ENCODE data around the gene RBCK1.

RBCK1 gene

GRCh38 chr20:416950-417800, 9.1 kb downstream of the RBCK1 start:
- in situ Hi-C loops (cut with MboI; ENCODE audit: low sequenced_read_pairs) = no loop called here

GRCh38 chr20:417801-418342, 9.8 kb downstream of the RBCK1 start:
- in situ Hi-C loops (cut with MboI; ENCODE audit: low sequenced_read_pairs) = no loop called here

DNA sequence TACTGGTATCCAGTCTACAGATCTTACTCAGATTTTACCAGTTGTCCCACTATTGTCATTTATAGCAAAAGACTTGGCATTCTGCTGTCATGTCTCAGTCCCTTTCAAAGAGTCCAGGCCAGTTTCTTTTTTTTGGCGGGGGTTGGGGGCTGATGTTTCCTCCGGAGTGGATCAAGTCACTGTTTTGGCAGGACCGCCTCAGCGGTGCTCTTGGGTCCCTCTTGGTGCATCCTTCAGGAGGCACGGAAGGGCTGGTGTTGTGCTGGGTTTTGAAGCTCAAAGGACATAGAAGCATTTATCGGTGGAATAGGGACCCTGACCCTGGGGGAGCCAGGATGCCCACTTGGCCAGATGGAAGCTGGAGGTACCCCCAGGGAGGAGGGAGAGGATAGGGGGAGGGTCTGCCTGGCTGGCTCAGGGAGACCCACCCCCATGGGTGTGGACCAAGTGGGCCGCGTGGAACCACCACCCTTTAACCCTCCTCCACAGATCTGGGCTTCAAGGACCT, 10.8 kb downstream of the RBCK1 start:
- in situ Hi-C loops (cut with MboI; ENCODE audit: low sequenced_read_pairs) = no loop called here

DNA sequence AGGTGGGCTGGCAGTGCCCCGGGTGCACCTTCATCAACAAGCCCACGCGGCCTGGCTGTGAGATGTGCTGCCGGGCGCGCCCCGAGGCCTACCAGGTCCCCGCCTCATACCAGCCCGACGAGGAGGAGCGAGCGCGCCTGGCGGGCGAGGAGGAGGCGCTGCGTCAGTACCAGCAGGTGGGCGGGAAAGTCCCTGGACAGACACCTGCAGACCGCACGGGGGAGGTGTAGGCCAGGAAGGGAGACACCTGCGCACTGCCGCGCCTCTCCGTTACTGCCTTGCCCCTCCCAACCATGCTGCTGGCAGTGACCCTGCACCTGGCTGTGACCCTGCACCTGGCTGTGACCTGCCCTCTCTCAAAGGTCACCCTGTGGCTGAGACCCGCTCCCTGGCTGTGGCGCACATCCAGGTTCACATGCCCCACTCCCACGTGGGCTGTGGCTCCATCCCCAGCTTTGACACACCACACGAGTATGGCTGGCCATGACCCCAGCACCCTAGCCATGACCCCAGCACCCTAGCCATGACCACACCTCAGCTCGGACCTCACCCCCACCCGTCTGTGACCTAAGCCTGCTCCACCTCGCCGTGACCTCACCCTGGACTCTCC, 11.6 kb downstream of the RBCK1 start:
- in situ Hi-C loops (cut with MboI; ENCODE audit: low sequenced_read_pairs) = no loop called here

GRCh38 chr20:420166-420620, 12.1 kb downstream of the RBCK1 start:
- in situ Hi-C loops (cut with MboI; ENCODE audit: low sequenced_read_pairs) = no loop called here

GRCh38 chr20:420721-421574, 12.8 kb downstream of the RBCK1 start:
- in situ Hi-C loops (cut with MboI; ENCODE audit: low sequenced_read_pairs) = no loop called here

DNA sequence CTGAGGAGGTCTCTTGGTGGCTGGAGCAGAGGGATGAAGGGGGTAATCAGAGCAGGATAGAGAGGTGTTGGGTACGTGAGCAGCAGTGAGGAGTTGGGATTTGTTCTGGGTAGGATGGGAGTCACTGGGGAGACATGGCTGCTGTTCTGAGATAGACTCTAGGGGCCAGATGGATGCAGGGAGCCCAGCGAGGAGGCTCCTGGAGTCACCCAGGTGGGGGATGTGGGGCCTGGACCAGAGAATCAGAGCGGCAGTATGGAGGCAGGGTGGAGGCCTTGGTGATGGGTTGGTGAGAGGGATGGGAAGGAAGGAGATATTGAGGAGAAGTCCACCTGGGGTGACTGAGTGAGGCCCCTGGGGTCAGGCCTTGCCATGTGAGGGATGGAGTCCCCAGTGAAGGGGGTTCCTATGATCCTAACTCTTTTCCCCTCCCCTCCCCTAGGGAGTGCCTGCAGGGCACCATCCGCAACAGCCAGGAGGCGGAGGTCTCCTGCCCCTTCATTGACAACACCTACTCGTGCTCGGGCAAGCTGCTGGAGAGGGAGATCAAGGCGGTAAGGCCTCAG, 13.7 kb downstream of the RBCK1 start:
- in situ Hi-C loops (cut with MboI; ENCODE audit: low sequenced_read_pairs) = no loop called here

DNA sequence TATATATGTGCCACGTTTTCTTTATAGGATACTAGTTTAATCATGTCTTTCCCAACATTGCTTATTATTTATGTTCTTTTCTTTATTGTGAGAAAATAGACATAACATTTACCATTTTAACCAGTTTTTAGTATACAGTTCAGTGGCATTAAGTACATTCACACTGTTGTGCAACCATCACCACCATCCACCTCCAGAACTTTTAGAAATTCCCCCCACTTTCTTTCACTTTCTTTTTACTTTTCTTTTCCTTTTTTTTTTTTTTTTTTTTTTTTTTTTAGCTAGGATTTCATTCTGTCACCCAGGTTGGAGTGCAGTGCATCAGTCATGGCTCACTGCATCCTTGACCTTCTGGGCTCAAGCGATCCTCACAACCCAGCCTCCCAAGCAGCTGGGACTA, 18.5 kb downstream of the RBCK1 start:
- in situ Hi-C loops (cut with MboI; ENCODE audit: low sequenced_read_pairs) = no loop called here

DNA sequence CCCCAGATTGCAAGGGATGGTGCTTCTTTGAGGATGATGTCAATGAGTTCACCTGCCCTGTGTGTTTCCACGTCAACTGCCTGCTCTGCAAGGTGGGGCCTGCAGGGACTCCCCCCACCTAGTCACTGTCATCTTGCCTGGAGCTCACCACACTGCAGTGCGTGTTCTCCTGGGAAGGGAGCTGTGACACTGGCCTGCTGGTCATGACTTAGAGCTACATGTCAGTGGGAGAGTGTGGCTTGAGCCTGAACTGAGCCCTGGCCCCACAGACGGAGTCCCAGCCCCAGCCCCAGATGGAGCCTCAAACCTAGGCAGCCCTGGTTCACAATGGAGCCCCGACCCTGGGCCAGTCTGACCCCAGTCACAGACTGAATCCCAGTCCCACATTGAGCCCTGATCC, 19.3 kb downstream of the RBCK1 start:
- in situ Hi-C loops (cut with MboI; ENCODE audit: low sequenced_read_pairs) = no loop called here

GRCh38 chr20:427849-428657, 20.0 kb downstream of the RBCK1 start:
- in situ Hi-C loops (cut with MboI; ENCODE audit: low sequenced_read_pairs) = no loop called here

DNA sequence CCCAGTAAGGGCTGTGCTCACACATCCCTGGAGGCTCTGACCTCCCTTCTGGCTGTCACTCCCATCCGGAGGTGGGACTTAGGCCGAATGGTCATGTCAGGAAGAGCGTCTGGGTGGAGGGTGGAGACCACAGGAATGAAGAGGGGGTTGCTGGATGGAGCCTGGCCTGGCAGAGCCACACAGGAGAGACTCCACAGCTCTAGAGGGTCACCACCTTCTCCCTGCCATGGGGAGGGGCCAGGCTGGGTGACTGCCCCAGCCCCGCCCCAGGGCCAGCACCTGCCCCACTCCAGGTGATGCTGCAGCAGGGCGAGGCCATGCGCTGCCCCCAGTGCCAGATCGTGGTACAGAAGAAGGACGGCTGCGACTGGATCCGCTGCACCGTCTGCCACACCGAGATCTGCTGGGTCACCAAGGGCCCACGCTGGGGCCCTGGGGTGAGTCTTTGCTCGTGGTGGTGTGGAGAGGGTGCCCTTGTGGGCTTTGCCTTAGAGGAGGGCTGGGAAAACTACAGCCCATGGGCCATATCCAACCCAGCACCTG, 20.6 kb downstream of the RBCK1 start:
- in situ Hi-C loops (cut with MboI; ENCODE audit: low sequenced_read_pairs) = no loop called here

DNA sequence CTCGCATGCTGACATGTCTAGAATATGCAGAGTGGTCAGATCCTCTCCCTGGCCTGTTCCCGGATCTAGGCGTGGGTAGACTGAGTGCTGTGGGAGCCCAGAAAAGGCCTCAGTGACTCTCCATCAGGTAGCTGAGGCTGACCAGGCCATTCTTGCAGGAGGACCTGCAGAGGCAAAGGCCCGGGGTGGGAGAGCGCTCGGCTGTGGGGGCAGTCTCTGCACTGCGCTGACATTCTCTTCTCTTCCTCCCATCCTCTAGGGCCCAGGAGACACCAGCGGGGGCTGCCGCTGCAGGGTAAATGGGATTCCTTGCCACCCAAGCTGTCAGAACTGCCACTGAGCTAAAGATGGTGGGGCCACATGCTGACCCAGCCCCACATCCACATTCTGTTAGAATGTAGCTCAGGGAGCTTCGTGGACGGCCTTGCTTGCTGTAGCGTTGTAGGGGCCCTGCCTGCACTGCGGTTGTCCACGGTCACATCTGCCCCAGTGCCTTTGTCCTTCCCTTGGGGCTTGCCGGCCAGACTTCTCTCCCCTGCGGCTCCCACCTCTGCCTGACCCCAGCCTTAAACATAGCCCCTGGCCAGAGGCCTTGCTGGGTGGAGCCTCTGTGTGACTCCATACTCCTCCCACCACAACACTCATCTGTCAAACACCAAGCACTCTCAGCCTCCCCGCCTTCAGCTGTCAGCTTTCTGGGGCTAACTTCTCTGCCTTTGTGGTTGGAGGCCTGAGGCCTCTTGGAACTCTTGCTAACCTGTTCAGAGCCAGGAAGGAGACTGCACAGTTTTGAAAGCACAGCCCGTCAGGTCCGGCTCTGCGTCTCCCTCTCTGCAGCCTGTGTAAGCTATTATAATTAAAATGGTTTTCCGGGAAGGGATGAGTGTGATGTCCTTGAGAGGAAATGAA, 22.2 kb downstream of the RBCK1 start:
- in situ Hi-C loops (cut with MboI; ENCODE audit: low sequenced_read_pairs) = no loop called here

DNA sequence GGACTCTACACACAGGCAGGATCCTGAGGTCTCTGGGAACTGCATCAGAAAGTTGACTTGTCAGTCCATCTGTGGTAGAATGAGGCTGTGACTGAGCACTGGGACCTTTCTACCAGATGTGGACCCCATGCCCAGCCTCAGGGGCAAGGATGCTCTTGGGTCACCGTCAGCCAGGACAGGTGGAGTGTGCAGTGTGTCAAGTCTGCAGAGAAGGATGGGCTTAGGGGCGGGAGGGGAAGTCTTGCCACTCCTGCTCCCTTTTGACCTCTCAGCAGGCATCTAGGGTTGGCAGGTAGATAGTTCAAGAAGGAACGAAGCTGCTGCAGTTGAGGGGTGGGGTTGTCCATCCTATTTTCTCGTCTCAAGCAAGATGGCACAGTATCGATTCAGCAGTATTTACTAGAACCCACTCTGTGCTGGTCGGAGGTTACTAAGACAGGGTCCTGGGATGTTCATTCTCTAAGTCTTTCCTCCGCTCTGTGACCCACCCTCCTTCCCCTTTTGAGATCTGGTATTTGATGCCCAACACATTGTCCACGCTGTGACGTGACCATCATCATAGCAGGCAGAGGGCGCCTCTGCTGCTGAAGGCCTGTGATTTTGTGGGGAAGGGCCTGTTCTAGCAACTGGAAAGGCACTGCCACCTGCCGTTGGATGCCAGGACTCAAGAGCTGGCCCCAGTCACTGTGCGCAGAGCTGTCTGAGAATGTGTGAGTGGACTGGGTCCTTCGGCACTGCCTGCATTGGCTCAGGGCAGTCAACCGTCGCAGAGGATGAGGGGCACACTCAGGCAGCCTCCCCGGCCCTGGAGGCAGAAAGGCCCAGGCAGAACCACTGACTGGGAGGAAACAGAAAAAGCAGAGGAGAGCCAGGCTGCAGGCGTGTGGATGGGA, 23.2 kb downstream of the RBCK1 start:
- in situ Hi-C loops (cut with MboI; ENCODE audit: low sequenced_read_pairs) = no loop called here

GRCh38 chr20:432208-432607, 24.1 kb downstream of the RBCK1 start:
- in situ Hi-C loops (cut with MboI; ENCODE audit: low sequenced_read_pairs) = no loop called here

DNA sequence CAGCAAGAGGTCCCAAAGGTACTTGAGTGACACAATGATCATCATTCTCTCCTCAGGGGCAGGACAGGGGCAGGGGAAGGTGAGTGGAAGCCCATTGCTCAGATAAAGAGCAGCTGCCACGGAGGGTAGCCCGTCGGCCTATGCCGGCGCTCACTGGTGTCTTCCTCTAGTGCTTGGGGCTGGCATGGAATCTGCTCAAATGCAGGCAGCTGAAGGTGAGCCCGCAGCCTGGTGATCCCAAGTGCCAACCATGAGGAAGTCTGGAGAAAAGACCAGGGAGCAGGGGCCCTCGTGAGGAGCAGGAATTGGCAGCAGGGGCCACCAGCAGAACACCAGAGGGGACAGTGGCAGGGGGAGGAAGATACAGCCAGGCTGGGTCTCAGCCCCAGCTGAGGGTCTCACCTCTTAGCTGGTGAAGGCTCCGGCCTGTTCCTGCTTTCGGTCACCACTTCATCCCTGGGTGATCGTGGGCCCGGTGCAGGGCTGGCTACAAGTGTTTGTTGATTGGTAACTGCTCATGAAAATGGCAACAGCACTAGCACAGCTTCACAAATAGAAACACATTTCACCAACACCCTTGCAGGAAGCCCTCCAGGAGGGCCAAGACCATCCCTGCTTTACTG, 24.7 kb downstream of the RBCK1 start:
- in situ Hi-C loops (cut with MboI; ENCODE audit: low sequenced_read_pairs) = no loop called here

- in situ Hi-C loops (cut with MboI; ENCODE audit: low sequenced_read_pairs) = no loop called here
Measured at GRCh38 chr20:433300-433975, 25.3 kb downstream of the RBCK1 start.

DNA sequence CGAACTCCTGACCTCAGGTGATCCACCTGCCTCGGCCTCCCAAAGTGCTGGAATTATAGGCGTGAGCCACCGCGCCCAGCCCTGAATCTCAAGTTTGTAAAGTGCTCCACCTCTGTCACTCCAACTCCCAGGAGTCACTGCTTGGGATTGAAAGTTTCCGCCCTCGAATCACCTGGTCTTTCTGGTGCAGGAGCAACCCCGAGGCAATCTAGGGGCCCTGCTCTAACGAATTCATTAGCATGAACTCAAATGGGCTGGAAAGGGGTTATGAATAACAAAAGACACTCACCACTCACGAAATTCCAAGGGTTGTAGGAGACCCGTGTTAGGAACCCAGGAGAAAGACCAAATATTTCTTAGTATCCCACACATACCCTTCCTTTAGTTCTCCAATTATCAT, 26.1 kb downstream of the RBCK1 start:
- in situ Hi-C loops (cut with MboI; ENCODE audit: low sequenced_read_pairs) = no loop called here

Measured in hTERT RPE-1 (cell line).